HG03196 (cell line): Measurements from ENCODE around the gene PRRX2.

Source experiments
- ATAC-seq: cut with Tn5 transposase; IDR thresholded peaks from one replicate; pipeline ENCODE4 v1.9.1; 2021; ENCODE audit not compliant: unreplicated experiment

Gene PRRX2

DNA sequence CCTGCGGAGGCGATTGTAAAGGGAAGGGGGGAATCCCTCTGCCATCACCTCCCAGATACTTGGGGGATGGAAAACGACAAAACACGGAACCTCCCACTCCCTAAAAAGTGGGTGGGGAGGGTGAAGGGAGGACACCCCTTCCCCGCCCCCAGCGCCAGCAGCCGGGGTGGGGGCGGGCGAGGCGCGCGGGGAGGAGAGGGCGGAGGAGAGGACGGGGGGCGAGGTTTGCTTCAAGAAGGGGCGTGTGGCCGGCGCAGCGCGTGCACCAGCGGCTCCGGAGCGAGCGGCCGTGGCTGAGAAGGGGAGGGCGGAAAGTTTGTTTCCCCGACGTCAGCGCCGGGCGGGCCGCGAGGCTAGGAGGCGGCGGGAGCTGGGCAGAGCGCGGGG, at the start of gene PRRX2:
PRRX2 (plus strand) TSS at position 259 of the 387 bp plus-strand sequence. CDS start 221 bp downstream, outside the sequence.
- no peak for ATAC-seq

DNA sequence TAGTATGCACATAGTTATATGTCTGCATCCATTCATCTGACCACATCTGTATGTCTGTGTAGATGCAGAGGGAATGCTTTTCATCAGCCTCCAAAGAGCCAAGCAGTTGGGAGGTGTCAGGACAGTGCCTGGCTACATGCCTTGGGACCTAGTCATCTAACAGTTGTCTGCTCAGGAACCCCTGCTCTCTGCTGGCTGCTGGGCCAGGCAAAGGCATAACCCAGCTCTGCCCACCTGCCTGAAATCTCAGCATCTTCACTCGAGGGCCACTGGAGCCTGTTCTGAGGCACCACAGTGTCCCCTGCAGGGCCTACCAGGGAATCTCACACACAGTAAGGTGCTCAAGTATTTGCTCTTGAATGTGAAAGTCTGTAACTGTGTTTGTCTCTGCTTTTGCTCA, 48.3 kb upstream of the PRRX2 start:
- ATAC-seq: no peak

DNA sequence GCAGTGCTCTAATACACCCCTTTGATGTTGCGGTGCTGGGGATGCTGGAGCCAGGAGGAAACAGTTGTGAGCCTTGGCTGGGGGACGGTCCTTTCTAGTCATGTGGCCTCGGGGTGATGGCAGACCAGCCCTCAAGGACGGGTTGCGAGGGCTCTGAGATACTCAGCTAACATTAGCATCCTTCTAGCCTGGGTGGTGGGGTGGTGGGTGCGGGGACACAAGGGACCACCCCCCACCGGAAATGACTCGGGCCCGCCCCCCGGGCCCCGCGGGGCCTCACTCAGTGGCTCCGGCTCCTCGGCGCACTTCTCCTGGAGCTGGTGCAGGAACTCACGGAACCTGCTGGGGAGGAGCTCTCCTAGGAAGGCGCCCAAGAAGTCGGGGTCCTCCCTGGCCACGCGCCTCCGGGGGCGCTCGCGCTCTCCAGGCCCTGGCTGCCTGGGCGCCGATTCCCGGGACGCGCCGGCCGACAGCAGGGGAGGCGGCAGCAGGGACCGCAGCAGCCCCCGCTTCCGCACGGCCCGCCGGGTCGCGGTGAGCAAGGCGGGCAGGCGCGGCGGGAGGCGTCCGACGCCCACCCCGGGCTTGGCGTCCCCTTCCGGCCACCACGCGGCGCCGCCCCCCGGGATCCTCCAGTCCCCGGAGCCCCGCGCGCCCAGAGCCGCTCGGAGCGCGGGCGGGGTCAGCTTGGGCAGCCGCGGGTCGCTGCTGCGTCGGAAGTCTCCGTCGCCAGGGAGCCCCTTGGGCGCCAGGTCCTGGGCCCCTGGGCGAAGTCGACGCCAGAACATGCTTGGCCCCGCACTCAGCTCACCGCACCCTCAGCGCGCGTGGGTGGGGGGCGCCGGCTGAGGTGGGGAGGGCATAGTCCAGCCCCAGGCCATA, 45.4 kb upstream of the PRRX2 start:
- no peak for ATAC-seq

DNA sequence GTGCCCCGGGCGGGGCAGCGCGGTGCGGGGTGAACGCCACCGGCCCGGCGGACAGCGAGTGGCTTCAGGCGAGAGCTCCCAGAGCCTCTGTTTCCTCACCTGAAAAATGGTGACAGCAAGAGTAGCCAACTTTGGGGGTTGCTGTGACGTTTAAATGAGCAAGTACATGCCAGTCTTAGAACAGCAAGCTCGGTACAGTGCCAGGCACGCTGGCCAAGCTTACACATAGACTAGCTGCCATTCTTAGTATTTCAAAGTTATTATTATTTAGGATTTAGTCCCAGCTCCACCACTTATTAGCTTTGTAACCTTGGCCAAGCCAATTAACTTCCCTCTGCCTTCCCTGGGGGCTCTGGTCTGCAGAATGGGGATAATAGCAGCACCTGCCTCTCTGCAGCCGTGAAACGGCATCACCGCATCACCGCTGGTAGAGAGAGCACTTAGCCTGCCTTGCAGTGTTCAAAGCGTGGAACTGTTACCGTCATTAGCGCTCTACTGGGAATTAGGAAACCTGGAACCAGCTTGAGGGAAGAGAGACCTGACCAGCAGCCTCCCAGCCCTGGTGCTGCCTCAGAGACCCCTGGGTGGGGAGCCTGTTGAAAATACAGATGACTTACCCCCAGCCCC, 44.7 kb upstream of the PRRX2 start, which contains the start of gene C9orf50:
C9orf50 (minus strand) TSS at position 433 of the 627 bp plus-strand sequence. CDS start 527 bp downstream, outside the sequence.
- ATAC-seq: no peak

DNA sequence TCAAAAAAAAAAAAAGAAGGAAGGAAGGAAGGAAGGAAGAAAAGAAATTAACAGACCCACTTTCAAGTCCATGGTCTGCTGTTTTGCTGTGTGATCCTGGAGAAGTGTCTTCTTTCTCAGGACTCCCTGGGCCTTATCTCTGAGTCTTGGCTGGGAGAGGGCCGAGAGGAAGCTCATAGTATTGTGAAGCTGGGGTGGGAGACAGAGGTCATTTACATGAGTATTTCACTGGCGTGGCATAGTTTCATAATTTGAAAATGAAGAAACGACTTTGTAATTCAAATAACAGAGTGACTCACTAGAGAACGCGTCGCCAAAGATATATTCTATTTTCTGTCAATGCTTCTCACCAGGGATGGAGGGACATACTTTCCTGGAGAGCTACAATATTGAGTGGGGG, 42.1 kb upstream of the PRRX2 start:
- no peak for ATAC-seq

DNA sequence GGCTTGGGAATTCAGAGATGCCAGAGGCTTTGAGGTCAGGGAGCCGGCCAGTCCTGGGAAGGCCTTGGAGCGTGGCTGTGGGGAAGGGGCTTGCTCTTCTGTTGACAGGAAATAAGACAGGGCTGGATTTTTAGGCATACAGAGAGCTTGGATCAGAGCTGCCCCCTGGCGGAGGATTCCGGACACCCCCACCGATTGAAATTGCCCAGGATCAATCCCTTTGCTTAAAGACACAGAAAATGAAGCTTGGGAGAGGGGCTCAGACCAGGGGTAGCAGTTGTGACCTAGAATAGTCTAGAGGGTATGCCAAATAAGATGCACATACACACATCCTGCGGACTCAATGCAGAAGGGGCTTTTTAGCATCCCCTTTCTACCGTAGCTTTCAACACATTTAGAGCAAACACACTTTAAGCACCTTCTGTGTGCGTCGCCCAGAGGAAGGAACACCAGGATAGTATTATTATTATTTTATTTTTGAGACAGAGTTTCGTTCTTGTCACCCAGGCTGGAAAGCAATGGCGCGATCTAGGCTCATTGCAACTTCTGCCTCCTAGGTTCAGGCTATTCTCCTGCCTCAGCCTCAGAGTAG, 41.2 kb upstream of the PRRX2 start:
- ATAC-seq: no peak

DNA sequence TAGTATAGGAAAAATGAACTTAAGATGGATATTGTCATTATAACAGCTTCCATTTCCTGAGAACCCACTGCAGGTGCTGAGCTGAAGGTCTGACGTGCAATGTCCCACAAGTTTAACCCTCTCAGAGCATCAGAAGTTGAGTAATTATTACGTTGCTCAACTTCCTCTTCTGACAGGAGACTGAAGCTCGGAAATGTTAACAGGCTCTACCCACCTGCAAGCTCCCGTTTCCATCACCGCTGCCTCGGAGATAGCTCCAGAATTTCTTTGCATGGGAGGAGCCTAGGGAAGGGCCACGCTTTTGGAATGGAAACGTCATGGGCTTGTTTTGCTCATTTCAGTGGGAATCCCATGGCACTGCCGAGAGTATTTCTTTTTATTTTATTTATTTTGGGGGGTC, 40.5 kb upstream of the PRRX2 start:
- ATAC-seq: no peak

DNA sequence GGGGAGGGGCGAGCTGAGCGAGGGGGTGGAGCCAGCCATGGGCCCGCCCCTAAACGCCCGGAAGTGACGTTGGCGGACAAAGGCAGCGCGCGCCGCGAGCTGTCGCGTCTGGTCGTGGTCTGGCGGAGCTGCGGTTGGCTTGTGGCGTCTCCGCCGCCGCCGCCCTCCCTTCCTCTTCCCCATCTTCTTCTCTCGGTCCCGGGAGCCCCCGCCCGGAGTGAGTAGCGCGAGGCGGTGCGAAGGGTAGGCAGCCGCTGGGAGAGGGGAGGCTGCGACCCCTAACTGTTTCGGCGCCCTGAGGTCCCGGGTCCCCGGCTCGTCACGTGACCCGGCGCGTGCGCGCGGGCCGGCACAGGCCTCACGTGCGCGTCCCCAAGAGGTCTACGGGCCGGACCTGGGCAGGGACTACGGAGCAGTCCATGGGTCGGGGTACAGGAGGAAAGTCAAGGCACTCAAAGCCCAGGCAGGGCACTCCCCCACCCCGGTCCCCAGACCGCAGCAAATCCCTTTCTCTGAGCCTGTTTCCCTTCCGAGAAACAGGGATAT, 39.3 kb upstream of the PRRX2 start, which contains the start of gene NTMT1:
NTMT1 (plus strand) TSS at position 85 of the 546 bp plus-strand sequence. CDS start 6,541 bp downstream, outside the sequence.
- peak; percentile 54 for ATAC-seq

DNA sequence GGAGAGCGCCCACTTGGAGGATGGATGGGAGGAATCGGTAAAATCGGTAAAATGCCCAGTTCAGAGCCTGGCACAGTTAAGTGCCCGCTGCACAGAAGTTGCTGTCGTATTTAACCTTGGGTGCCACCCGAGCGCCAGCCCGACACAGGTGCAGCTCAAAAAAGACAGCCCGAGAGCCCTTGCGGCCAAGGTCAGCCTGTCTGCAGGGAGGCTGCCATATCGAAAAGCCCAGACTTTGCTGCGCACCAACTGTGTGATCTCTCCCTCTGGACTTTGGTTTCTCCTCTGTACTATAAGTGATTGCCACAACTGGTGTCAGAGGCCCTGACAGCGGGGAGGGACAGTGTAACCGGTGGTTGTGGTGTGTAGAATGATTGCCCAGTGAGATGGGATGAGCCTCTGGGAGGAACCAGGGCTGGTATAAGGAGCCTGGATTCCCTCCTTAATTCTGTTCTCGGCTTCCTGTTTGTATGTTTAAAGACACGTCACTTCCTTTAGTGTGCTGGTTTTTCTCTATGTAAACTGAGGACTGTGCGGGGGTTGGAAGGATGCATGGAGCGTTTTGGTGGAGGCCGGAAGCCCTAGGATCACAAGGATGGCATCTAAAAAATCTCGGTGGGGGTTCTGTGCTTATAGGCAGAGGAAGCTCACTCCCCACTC, 38.7 kb upstream of the PRRX2 start:
- ATAC-seq: peak; percentile 16

DNA sequence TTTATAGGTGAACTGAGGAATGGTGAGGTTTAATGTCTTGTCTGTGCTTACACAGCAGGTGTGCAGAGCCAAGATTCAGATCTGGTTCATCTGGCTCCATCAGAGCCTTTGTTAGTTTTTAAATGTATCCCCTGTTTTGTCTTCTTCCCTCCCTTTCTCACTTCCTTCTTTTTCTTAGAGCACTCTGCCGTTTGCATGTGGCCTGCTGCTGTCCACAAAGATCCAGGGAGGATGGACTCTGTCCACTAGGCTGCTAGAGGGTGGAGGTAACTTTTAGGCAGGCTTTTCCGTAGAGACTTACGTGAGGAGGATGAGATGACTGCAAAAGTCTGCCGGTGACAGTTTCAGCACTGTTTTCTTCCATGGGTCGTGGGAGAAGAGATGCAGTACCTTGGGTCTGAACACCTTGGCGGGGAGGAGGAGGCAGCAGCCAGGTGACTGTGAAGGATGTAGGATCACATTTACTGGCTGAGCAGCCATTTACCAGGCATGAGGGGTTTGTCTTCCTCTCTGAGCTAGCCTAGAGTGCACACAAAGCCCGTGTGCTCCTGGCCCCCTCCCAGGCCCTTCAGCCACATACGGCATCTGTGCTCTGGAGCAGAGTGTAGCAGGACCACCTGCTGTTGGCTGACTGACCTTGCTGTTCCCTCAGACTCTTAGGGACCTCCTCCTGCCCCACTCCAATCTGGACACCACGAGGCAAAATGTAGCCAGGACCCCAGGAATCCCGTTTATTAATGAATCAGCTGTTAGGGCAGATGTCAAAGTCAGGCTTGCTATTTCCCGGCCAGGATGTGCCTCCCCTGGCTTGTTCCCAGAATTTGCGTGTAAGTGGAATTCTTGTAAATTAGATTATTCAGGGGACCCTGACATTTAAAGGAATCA, 37.6 kb upstream of the PRRX2 start:
- no peak for ATAC-seq

DNA sequence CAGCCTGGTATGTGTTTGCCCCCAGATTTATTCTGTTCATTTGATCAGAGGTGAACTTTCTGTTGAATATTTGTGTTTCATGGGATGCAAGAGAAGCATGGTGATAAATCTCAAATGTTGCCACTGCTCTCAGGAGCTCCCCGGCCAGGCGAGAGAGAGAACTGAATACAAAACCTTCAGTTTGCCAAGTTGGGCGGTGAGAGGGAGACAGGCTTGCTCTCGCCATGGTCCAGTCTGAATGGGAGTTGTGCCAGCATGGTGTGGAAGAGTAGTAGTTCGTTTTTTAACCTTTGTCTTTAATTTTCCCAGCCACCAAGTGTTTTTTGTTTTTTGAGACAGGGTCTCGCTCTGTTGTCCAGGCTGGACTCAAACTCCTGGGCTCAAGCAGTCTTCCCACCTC, 36.7 kb upstream of the PRRX2 start:
- ATAC-seq: no peak

DNA sequence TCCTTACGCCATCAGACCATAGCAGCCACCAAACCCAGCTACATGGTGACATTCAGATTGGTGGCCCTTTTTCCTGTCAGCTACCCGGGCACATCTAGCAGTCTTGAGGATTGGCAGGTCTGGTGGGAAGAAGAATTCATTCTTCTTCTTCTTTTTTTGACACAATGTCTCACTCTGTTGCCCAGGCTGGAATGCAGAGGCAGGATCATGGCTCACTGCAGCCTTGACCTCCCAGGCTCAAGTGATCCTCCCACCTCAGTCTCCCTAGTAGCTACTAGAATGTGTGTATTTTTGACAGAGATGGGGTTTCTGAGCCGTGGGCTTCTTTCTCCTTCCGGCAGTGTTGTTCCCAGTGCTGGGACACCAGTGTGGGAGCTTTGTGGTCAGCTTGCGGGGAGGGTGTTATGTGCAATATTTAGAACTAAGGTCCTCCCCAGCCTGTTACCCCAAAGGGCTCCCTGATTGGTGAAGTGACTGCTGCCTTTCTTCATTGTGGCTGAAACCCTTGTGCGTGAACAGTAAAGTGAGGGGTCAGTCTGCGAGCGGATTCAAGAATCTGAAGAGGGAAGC, 36.1 kb upstream of the PRRX2 start:
- ATAC-seq: no peak

DNA sequence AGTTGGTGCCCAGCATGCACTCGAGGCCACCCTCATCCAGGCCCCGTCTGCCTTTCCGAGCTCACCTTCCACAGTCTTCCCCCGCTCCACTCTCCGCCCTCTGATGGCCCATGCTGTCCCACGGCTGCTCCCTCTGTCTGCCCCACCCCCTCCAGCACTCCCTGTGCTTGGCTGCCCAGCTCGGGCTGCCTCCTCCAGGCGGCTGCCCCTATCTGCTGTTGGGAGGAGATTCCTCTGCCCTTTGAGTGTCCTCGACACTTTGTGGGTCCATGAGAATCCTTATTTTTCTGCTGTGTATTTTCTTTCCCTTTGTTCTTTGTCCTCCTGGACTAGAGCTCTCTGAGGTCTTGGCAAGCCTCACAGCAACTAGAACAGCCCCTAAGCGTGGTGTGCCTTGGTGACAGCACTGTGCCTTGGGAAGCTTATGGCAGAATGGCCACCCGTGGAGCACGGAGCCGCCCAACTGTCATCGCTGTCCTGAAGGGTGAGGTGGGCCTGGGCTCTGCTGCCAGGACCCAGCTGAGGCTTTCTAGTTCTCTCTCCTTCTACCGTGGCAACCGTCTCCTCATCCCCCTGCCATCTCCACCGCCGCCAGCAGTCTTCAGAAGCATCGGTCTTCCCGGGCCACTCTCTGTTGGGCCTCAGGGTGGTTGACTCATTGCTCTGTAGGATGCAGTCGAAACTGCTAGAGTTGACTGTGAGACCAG, 34.3 kb upstream of the PRRX2 start:
- no peak for ATAC-seq

DNA sequence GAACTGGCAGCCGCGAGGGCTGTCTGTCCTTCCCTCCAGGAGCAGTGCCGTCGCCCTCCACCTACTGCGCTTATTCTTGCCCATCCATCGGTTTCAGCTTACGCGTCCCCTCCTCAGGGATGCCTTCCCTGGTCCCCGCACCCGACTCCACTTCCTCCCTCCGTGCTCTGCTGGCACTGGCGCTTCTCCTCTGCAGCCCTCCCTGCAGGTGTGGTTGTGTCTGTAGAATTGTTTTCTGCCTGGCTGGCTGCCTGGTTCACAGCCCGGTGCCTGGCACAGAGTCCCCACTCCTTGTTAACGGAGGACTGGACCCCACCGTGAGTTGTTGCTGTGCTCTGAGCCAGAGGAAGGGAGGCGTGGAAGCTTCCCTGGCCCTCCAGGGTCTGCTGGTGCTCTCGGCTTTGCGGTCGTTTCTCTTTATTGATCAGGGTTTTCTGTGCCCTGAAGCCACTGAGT, 33.7 kb upstream of the PRRX2 start:
- ATAC-seq: no peak

DNA sequence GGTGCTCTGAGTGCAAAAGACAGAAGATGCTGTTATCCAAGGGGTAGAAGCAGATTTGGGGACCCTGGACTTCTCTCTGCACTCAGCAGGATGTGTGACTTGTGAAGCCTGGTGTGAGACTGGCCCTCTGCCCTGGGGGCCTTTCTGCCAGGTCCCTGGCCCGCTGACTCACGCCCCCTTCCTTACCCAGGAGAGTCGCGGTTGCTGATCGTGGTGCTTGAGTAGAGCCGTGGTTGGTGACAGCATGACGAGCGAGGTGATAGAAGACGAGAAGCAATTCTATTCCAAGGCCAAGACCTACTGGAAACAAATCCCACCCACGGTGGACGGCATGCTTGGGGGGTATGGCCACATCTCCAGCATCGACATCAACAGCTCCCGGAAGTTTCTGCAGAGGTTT, 33.0 kb upstream of the PRRX2 start:
- no peak for ATAC-seq

DNA sequence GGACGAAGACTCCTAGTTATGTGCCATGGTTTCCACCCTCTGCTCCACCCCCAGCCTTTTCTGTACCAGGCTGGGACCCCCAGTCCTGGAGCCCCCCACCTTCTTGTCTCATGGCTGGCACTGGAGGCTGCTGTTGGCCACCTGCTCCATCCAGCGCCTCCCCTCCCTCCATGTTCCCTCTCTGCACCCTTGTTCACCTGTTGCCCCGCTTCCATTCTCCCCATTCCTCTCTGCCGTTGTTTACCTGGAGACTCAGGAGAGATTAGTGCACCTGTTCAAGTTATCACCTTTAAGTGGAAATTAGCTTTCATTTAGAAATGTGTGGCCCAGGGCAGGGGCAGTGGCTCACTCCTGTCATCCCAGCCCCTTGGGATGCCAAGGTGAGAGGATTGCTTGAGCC, 32.2 kb upstream of the PRRX2 start:
- ATAC-seq: no peak

DNA sequence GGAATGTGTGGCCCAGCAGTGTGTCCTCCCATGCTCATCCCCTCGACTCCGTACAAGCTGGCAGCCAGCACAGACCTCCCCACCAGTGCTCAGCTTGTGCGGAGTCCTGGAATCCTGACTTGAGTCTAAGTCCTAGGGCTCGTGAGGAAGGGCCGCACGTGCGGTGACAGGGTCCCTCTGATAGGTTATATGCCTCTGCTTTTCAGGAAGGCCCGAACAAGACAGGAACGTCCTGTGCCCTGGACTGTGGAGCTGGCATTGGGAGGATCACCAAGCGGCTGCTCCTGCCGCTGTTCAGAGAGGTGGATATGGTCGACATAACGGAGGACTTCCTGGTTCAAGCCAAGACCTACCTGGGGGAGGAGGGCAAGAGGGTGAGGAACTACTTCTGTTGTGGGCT, 31.6 kb upstream of the PRRX2 start:
- no peak for ATAC-seq

DNA sequence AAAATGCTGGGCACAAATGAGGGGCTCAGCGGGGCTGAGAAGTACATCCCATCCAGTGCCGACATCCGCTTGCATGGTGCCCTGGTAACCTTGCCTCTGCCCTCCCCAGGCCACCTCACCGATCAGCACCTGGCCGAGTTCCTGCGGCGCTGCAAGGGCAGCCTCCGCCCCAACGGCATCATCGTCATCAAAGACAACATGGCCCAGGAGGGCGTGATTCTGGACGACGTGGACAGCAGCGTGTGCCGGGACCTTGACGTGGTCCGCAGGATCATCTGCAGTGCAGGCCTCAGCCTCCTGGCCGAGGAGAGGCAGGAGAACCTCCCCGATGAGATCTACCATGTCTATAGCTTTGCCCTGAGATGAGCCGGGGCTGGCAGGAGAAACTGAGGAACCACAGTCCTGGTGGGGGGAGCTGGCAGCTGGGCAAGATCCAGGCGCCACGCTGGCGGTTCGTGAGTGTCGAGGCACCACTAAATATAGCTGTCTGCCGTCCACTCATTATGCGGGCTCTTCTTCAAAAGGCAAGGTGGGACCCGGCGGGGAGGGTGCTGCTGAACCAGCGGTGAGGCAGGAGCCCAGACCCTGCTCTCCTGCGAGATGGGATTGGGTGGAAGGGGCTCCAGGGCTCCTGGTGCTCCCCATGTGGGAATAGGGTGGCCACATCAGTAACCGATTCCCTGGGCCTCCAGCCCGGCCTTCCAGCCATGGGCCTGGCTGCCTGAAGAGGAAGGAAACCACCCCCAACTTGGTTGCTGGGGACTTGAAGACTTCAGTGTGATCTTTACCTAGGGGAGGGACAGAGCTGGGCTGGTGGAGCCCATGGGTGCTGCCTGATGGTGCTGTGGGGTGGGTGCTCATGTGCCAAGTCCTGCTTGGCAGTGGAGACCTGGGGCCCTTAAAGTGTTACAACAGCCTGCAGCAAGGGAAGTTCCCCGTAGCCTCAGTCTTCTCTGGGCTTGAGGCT, 30.1 kb upstream of the PRRX2 start:
- ATAC-seq: no peak
